Astrocyte of the spinal cord (primary cell): Measurements from ENCODE around the gene SPDEF.

ENCODE experiments used
- DNase-seq: peaks from one replicate; pipeline ENCODE4 v3.0.0; 2011; ENCODE audit warnings: low read depth, low spot score
- H3K4me3 ChIP-seq: 2 replicates; pipeline ENCODE4 v1.5.1; 2011; ENCODE audit warnings: low read depth, mild to moderate bottlenecking, low read length, moderate library complexity
- CTCF ChIP-seq: IDR thresholded peaks from 2 replicates; pipeline ENCODE4 v1.5.1; 2012; ENCODE audit warnings: low read depth, mild to moderate bottlenecking, low read length, inconsistent platforms
- in situ Hi-C: cut with HindIII; loops from 2 replicates; pipeline ENCODE4 v1.10.0; 2017; ENCODE audit warnings: low sequenced_read_pairs

The SPDEF gene

GRCh38 chr6:34598712-34599111, 42.6 kb upstream of the SPDEF start:
- TF ChIP-seq CTCF: no peak
- in situ Hi-C loops: no loop called here
- DNase-seq: peak; percentile 15
- no peak overlapping the region for H3K4me3 ChIP-seq

- TF ChIP-seq CTCF: no peak
- DNase-seq: no peak
- H3K4me3 ChIP-seq: no peak overlapping the region
- in situ Hi-C loops: no loop called here
These were observed 41.6 kb upstream of the SPDEF start for GRCh38 chr6:34597605-34598353.

- in situ Hi-C loops: no loop called here
- TF ChIP-seq CTCF: no peak
- no peak overlapping the region for H3K4me3 ChIP-seq
- no peak for DNase-seq
These were observed 40.7 kb upstream of the SPDEF start for GRCh38 chr6:34596798-34597197.

DNA sequence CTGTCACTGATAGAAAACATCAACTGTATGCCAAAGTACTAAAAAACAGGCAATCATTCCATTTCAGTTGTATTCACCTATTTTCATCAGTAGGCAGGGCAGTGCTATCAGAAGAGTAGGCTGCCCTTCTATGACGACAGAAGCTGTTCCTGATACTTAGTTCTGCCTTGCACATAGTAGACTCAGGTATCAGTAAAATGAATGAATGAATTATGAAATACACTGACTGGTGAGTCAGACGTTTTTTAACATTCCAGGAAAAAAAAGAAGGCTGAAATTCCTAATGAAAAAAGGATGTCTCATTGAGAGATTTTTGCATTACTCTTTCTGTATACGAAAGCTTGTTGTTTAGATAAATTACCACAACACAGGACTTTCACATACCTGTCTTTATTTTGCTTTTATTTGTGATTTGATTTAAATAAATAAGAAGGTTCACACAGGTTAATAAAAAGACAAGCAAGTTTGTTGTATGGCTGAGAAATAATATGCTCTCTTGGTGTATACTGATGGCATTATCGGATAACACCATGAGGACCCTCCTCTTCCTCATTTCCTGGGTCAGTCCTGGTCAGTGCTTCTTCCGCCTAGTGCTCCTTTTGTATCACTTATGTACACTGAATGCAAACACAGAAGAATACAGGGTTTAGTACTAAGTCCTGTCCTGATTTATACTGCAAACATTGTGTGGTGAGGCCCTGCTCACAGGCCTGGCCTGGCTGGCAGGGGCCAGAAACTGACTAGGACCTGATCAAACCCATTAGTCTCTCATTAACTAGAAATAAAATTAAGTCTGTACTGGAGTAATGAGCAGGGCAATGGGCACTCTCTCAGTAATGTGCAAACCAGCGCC, 39.4 kb upstream of the SPDEF start:
- TF ChIP-seq CTCF: no peak
- in situ Hi-C loops: no loop called here
- H3K4me3 ChIP-seq: no peak overlapping the region
- no peak for DNase-seq

- no peak for DNase-seq
- TF ChIP-seq CTCF: no peak
These were observed 37.6 kb upstream of the SPDEF start for GRCh38 chr6:34593701-34594100.

DNA sequence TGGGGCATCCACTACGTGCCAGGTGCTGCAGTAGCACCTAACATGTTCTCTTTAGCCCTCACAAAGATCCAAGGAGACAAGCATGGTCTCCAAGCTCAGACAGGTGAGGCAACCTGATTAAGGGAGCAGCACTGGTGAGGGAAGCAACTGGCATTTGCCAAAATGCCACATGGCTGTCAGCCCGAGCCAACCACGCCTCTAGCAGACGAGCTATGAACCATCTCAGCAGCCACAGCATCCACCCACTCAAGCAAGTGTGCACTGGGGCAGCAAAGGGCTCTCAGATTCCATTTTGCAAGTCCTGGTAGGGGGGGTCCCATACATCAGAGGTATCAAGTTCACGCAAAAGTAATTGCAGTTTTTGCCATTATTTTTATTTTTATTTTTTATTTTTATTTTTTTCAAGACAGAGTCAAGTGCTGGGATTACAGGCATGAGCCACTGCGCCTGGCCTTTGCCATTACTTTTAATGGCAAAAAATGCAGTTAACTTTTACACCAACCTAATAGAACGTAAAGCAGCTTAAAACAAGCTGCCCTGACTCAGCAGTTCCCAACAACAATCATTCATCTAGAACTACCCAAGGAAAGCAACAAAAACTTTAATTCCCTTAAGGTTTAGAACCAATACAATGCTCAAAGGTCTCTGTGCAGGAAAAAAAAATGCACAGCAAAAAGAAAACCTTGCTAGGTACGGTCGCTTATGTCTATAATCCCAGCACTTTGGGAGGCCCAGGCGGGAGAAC, 36.3 kb upstream of the SPDEF start:
- H3K4me3 ChIP-seq: no peak overlapping the region
- no peak for TF ChIP-seq CTCF
- in situ Hi-C loops: no loop called here
- no peak for DNase-seq

More at GRCh38 chr6:34593701-34594100, 37.6 kb upstream of the SPDEF start:
- in situ Hi-C loops: no loop called here
- H3K4me3 ChIP-seq: no peak overlapping the region
